ENCODE data around the gene RHBDD3.
A peak's percentile ranks its signal among the peaks of the same experiment; 100 is the strongest.
"Not testable (repeated sequence)": the region's sequence is repeated elsewhere in the genome, so short reads cannot be mapped to it uniquely, and the experiment has no call there.

Gene RHBDD3

DNA sequence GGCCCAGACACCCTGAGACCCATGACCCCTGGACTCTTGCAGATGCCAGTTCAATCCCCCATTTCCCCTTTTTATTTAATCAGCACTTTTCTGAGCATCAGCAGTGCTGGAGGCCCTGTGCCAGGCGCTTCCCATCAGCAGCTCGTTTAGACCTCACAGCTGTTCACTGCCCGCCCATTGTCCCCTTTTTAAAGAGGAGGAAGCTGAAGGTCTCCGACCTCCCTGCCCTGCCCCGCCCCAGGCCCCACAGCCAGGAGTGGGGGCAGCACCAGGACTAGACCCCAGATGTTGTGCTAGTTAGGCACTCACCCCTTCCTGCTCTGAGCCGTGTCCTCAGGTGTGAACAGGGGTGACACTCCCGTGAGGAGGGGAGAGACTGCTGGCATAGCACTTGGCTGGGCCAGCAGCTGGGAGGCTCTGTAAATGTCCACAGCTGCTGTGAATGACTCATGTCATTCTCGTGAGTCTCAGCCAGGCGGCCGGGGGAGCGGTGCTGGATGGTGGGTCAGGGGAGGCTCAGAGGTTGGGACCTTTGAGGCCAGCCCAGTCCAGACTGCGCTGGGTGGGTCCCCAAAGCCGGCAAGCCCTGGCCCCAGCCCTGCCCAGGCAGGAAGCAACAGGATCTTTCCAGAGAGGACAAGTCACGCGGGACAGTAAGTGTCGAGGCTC is 42.2 kb downstream of the RHBDD3 start:
- in situ Hi-C loops (cut with HindIII; ENCODE audit: low pct_unique_long_range_greater_than_20kb, low sequenced_read_pairs) = no loop called here
- DNase-seq (ENCODE audit: low read depth in 1 of 2, low spot score in 1 of 2) = no peak
- no peak for TF ChIP-seq JUND (IDR thresholded peaks at IDR 0.05; ENCODE audit: low read depth)

DNA sequence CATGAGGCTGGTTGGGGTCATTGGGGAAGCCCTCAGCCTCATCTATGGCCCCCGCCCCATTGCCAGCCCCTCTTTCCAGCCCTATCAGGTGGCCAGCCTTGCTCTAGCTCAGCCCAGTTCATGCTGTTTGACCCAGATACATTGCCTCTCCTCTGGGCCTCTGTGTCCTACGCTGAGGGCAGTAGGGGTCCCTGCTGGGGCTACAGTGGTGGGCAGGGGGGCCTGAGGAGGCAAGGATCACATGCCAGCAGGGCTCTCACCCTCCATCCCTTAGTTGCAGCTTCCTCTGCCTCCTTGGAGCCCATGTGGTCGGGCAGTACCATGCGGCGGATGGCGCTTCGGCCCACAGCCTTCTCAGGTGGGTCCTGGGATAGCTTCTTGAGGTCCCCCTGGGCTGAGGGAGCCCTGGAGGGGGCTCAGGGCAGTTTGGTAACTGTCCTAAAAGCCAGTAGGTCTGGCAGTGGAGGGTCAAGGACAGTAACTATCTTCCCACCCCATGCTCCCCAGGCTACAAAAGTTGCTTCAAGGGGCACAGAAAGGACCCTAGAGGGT is 42.8 kb downstream of the RHBDD3 start:
- DNase-seq (ENCODE audit: low read depth in 1 of 2, low spot score in 1 of 2) = no peak
- in situ Hi-C loops (cut with HindIII; ENCODE audit: low pct_unique_long_range_greater_than_20kb, low sequenced_read_pairs) = no loop called here
- TF ChIP-seq JUND (IDR thresholded peaks at IDR 0.05; ENCODE audit: low read depth) = no peak

DNA sequence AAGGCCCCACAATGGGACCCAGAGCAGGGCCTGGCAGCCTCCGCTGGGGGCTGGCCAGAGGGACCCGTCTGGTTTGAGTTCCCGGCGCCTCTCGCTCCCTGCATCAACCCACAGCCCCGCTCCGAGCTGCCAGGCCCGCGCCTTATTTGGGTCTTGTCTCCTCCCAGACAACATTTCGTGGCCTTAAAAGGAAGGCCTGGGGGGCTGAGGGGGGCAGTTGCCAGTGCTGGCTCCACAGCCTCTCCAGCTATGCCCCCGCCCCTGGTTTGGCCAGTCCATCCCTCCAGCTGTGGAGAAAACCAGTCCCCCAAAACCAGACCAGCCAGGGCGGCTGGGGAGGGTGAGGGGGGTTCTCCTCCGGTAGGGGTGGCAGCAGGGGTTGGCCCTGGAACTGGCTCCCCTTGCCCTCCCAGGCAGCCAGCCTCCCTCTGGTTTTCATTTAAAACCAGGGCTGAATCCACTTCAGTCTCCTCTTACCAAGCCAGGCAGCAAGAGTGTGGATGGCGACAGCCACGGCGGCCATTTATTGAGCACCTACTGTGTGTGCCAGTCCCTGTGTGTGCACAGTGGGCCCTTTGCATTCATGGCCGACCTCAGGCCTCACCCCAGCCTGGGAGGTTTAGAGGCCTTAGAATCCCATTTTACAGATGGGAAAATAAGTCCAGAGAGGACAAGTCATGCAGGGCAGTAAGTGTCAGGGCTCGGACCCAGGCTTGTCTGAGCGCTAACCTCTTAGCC is 43.5 kb downstream of the RHBDD3 start:
- DNase-seq (ENCODE audit: low read depth in 1 of 2, low spot score in 1 of 2) = no peak
- TF ChIP-seq JUND (IDR thresholded peaks at IDR 0.05; ENCODE audit: low read depth) = no peak
- in situ Hi-C loops (cut with HindIII; ENCODE audit: low pct_unique_long_range_greater_than_20kb, low sequenced_read_pairs) = no loop called here

DNA sequence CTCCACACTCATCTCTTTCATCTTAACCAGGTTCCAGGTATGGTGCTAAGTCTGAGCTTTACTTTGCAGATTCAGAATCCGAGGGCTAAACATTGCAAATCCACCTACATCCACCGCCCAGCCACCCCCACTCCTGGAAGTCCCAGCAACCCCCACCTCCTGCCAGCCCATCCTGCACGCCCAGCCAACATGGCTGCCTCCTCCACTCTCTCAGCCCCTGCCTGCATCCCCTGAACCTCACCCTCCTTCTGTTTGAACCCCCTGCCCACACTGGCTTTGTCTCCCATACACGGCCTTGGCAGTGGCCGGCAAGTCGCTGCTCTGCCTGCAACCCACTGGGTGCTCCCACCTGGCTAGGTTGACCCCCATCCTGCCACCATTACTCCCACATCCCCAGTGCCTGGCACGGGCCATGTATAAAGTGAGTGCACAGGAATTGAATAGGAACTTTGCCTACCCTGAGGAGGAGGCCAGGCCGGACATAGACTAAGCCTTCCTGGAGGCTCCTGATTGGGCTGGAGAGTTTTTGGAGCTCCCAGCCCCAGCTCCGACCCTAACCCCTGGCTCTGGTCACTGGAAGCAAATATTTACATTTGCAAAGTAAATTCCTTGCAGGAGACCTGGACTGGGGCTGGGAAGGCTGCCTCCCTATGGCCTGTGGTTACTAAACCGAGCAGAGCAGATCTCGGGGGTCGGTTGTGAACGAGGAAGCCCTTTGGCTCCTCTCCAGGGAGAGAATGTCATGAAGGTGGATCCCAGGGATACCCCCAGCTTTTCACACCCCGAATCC is 47.7 kb downstream of the RHBDD3 start:
- peak; percentile 47 to 74 for DNase-seq (ENCODE audit: low read depth in 1 of 2, low spot score in 1 of 2)
- TF ChIP-seq JUND (IDR thresholded peaks at IDR 0.05; ENCODE audit: low read depth) = no peak
- in situ Hi-C loops (cut with HindIII; ENCODE audit: low pct_unique_long_range_greater_than_20kb, low sequenced_read_pairs) = no loop called here

DNA sequence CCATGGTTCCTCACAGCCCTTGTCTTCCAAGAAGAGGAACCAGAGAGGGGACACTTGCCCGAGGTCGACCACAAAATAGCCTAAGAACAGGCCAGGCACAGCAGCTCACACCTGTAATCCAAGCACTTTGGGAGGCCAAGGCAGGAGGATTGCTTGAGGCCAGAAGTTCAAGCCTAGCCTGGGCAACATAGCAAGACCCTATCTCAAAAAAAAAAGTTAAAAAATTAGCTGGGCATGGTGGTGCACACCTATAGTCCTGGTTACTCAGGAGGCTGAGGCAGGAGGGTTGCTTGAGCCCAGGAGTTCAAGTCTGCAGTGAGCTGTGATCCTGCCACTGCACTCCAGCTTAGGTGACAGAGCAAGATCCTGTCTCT is 48.4 kb downstream of the RHBDD3 start:
- DNase-seq (ENCODE audit: low read depth in 1 of 2, low spot score in 1 of 2) = not testable (repeated sequence)

DNA sequence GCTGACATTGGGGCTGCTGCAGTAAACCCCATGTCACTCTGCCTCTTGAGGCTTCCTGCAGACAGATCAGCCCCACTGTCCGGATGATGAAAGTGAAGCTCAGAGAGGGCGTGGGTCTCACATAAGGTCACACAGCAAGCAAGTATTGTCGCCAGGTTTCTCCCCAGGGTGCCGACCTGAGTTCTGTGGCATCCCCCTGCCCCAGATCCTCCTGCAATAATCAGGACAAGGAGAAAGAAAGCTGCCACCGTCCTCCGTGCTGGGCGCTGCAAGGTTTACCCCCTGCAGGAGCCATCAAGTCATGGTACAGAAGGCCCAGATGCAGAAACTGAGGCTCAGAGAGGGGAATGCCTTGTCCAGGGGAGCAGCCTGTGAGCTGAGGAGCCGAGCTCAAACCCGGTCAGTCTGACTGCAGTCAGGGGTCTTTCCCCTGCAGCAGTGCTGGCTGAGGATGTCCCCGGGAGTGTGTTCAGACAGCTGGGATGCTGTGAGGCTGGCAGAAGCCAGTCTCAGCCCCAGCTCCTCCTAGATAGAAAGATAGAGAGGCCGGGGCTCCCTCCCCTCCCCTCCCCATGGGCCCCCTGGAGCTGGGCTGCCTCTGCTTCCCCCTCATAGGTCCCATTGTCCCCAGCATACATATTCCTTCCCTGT is 48.9 kb downstream of the RHBDD3 start:
- TF ChIP-seq JUND (IDR thresholded peaks at IDR 0.05; ENCODE audit: low read depth) = no peak
- DNase-seq (ENCODE audit: low read depth in 1 of 2, low spot score in 1 of 2) = no peak
- in situ Hi-C loops (cut with HindIII; ENCODE audit: low pct_unique_long_range_greater_than_20kb, low sequenced_read_pairs) = no loop called here

More for the DNA sequence above, 48.4 kb downstream of the RHBDD3 start:
- in situ Hi-C loops (cut with HindIII; ENCODE audit: low pct_unique_long_range_greater_than_20kb, low sequenced_read_pairs) = not testable (repeated sequence)

DNA sequence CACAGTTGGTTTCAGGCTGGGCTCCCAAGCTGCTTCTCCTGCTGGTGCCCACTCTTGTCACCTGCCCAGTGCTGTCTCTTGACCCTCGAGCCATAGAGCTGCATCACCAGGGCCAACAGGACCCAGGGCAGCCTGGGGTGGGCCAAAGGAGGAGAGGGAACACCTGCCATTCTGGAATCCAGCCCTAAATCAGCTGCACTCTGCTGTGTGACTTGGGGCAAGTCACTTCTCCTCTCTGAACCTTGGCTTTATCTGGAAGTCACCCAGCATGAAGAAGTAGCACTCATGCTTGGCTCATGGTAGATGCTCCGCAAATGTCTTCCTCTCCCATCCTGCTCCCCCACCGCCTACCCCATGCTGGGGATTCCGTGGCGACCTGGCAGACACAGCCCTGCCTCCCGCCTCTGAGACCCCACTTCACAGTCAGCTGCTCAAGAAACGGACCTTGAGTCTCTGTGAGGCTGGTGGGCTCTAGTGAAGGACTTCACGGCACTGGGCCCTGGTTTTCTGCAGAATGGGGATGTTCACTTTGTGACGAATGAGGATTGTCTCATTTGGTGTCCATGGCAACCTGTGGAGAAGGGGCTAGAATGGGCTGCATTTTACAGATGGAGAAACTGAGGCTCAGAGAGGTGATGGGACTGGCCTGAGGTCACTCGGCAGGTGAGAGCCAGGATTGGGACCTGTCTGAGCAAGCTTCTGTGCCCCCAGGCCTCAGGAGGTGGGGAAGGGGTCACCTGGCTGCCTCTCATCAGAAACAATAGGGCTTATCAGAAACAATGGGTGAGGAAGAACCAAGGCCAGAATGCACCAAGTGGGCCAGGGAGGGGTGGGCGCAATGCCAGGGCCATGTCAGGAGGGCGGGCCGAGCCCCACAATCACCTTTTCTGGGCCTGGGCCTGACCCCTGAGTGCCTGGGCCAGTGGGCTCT is 49.7 kb downstream of the RHBDD3 start:
- in situ Hi-C loops (cut with HindIII; ENCODE audit: low pct_unique_long_range_greater_than_20kb, low sequenced_read_pairs) = no loop called here
- TF ChIP-seq JUND (IDR thresholded peaks at IDR 0.05; ENCODE audit: low read depth) = no peak
- DNase-seq (ENCODE audit: low read depth in 1 of 2, low spot score in 1 of 2) = no peak

DNA sequence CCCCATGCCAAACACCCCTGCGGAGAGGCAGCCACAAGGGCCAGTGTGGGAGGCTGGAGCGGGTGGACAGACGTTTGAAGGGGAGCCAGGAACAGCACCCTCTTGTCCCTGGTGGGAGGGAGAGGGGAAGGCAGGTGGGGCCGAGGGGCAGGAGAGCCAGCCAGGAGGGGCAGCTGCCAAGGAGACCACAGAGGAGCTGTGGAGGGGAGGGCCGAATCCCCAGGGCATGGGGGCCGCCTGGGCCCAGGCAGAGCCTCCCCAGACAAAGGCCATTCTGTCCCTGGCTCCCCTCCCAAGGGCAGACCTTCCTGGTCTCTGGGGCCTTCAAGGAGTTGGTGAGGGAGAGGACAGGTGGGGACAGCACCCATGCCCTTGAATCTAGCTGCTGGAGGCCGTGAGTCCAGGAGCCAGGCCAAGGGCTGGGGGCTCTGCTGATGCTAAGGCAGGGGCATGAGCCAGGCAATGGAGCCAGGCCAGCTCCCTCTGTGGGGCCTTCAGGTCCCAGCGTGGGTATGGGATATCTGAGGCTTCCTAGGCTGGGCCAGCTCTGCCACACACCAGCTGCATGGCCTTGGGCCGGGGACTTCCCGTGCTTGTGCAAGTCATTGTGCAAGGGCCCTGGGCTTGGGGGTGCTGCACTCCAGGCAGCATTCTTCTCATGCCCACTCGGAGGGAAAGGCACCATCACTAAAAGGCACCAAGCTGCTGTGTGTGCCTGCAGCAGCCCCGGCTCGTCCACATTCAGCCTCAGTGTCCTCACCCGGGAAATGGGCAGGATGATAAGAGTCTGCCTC is 50.7 kb downstream of the RHBDD3 start:
- no peak for TF ChIP-seq JUND (IDR thresholded peaks at IDR 0.05; ENCODE audit: low read depth)
- in situ Hi-C loops (cut with HindIII; ENCODE audit: low pct_unique_long_range_greater_than_20kb, low sequenced_read_pairs) = no loop called here
- peak in 1 of 2 experiments; percentile 37 for DNase-seq (ENCODE audit: low read depth in 1 of 2, low spot score in 1 of 2)

DNA sequence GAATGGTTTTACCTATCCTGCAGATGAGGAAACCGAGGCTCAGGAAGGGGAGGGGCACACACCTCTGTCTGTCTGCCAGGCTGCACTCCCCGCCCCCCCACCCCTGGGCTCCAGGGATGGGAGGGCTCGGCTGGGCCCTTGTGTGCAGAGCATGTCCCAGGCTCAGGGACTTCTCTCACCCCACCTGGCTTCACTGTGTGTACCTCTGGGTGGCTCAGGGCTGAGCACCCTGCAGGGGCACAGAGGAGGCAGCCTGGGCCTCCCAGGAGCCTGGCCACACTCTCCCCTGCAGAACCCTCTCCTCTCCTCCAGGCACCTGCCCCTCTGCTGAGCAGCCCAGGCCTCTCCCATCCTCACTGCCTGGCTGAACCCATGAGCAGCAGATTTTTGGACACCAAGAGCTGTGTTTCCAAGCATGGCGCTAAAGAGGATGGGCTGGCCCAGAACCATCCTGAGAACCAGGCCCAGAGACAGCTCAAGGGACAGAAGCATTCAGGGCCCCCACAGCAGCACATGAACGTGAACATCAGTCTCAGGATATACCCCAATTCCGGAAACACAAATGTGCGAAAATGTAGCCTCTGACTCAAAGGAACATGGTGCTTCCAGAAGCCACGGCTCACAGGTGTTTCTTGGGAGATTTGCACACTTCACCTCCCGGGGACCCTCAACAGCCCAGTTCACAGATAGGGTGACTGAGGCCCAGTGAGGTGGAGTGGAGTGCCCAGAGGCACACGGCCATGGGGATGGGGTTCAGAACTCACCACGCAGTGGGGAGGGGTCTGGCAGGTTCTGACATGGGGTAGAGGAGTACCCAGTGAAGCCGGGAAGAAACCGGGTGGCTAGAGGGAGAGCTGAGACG is 51.5 kb downstream of the RHBDD3 start:
- no peak for TF ChIP-seq JUND (IDR thresholded peaks at IDR 0.05; ENCODE audit: low read depth)
- no peak for DNase-seq (ENCODE audit: low read depth in 1 of 2, low spot score in 1 of 2)
- in situ Hi-C loops (cut with HindIII; ENCODE audit: low pct_unique_long_range_greater_than_20kb, low sequenced_read_pairs) = no loop called here

Data from T47D (cell line).